ENCODE results near the gene TRIM6.
A peak's percentile ranks its signal among the peaks of the same experiment; 100 is the strongest.
"Not testable (repeated sequence)": the region's sequence is repeated elsewhere in the genome, so short reads cannot be mapped to it uniquely, and the experiment has no call there.

Gene TRIM6, protein sequence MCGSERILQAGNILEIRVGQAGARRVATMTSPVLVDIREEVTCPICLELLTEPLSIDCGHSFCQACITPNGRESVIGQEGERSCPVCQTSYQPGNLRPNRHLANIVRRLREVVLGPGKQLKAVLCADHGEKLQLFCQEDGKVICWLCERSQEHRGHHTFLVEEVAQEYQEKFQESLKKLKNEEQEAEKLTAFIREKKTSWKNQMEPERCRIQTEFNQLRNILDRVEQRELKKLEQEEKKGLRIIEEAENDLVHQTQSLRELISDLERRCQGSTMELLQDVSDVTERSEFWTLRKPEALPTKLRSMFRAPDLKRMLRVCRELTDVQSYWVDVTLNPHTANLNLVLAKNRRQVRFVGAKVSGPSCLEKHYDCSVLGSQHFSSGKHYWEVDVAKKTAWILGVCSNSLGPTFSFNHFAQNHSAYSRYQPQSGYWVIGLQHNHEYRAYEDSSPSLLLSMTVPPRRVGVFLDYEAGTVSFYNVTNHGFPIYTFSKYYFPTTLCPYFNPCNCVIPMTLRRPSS

DNA sequence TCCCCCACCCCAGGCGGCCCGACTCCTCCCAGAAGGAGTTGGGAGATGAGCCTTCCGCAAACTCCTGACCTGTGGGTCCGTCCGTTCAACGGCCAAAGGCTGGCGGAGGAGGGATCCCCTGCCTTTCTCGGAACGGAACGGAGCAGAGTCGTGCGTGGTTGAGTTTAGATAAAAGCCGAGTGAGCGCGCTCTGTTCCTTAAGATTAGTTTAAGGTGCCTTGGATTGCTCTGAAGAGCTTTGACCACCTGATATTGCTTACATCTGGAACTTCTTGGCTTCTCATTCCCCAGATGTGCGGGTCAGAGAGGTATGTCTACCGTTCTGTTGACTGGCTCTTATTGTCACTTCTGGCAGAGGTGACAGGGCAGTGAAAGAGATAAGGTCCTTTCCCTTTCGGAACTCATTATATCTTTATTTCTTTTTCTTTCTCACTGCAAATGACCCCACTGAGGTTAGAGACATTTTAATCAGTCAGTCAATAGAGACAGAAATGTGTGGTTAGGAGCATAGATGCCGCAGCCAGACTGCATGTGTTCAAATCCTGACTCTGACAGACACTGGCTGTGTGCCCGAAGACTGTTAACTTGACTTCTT is at the start of gene TRIM6:
TSS of gene TRIM6 (plus strand) at position 31 of the 595 bp plus-strand sequence. CDS start at position 292, 261 bp downstream.
- peak; percentile 92 for DNase-seq

DNA sequence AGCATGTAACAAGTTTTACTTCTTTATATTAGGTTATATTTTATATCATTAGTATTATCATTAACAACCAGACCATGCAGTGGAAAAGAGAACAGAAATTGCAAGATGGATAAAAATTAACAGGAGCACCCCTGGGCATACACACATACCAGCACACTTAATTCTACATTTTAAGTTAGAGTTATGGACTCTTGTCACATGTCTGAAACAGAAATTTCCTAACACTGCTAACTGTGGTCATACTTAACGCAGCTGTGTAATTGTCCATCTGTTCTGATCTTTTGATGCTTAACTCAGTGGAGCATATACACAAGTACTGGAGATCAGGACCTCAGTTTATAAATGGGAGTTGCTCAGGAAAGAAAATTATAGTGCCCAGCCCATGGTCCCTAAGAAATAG is 48.5 kb upstream of the TRIM6 start:
- no peak for DNase-seq

DNA sequence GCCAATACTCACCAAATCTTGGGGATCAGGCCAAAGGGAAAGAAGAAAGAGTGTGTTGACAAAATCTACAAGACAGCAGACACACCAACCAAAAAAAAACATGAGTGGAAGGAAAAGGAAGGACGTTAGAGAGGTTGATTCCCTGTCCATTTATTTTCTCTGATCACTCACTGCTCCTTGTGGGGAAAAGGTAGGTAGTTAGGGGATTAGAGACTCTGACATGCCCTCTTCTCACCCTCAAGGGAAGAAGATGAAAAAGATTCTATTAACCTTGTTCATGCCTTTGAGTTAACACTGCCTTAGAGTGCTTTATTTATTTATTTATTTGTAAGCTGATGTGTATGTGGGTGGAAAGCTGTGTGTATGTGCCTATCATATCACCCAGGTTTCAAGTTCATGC is 48.0 kb upstream of the TRIM6 start, which contains the start of gene OR52H1:
TSS of gene OR52H1 (minus strand) at position 101 of the 400 bp plus-strand sequence. CDS start 3,035 bp downstream, outside the sequence.
- no peak for DNase-seq

DNA sequence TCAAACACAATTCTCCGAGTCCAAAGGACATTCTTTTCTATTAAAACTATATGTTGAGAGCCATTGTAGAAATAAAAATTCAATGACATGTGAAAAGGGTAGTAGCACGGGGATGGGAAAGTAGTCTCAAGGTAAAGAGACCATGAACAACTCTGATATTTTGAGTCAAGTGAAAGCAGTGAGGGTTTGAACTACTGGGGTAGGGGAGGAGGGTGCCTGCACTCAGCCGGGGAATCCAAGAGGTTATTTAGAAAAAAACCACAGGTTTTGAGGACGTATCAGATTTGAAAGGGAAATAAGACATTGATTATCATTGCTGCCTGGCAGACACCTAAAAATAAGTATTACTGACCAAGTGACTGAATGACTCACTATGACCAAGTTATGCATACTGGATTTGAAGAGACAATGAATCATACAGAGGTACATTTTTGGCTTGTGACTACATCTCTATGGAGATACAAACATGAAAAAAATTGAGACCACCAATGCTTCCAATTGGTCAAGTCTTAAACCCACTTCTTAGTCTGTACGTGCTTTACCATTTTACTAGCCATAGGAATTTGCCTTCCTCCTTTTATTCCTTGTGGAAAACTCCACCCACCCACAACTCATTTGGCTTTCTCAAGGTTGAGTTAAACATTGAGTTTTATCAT is 45.9 kb upstream of the TRIM6 start:
- DNase-seq: no peak

DNA sequence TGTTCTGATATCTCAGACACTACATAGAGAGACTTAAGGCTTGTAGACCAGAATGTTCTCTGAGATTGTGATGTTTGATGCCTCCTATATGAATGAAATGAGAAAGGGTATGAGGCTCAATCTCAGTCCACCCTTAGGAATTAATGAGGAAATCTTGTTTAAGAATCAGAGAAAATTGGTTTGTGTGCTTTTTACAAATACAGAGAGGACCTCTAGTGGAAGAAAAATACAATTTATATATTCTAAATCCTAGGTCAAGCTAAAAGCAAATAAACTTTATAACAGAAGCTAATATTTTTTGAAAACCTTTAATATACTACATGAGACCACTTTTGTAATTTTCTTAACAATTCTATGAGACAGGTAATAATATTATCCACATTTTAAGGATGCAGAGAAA is 43.1 kb upstream of the TRIM6 start:
- no peak for DNase-seq

DNA sequence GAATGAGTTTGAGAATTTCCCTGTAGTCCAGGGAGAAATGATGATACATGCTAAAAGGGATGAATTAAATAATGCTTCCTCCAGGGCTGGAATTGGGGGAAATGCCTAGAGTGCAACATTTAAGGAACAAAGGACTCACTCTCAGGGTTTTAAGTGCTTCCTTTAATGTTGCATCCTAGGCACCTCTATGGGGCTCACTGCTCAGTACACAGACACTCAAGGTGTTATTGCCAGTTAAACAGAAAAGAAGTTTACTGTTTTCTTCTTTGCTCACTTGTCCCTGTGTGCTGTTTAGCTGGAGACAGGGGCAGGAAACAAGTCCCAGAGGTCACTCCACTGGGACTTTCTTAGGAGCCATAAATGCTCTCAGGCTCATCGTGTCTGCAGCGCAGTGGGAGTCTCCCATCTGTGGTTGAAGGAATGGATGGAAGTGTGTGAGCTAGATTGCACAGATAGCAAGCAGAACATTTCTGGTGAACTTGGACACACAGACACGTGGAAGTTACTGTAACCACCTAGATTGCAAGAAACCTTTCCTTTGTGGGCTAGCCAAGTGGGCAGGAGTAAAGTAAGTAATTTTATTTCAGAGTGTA is 39.7 kb upstream of the TRIM6 start:
- DNase-seq: no peak

DNA sequence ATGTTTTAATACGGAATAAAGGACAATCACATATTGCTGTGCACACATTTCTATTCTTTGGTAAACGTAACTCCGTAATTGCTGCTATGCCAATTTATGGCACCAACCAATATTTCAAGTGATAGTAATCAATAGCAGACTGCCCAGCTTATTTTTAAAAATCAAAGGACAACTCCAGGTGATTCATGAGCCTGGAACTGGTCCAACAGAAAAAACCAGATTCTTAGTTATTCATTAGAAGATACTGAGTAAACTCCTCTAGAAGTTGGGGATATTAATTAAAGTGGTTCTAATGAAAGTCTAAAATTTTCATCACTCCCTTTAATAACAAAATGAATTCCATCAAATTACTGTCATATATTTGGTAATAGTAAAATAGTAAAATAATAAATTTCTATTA is 38.7 kb upstream of the TRIM6 start:
- no peak for DNase-seq

DNA sequence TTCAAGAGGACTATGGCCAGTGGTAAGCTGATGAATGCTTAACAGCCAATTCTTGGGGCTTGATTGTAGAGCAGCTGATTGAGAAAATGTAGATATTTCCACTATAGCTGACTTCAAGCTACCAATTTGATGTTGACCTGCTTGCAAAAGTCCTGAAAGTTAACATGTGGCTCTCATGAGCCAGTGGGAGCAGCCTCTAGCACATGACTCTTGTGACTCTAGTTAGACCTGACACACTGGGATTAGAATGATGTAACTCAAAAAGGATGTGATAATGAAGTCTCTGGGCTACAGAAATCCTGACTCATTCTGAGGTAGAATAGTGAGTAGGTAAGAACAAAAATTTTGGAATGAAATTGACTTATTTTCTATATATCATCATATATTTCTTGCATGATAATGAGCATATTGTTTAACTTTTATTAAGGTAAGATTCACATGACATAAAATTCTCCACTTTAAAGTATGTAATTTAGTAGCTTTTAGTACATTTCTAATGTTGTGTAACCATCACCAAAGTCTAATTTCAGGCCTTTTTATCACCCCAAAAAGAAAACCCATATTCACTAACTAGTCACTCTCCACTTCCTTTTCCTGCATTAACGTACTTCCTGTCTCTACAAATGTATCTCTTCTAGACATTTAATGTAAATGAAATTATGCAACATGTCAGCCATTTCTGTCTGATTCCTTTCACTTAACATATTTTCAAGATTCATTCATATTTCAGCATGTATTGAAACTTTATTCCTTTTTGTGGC is 32.0 kb upstream of the TRIM6 start:
- DNase-seq: no peak

DNA sequence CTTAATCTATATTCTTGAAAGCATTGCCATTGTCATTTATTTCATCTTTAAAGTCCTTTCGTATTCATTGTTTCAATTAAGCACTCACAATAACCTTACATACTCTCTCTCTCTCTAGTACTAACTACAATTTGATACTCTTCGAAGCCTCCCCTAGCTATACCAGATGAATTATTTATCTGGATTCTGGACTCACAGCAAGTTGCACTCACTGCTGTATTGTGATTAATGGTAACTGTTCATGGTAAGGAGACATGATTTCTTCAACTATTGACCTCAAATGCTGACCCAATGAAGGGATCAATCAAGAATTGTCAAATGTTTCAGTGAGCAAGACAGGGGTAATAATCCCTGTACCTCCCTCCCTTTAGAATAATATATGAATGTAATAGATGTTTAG is 21.8 kb upstream of the TRIM6 start:
- DNase-seq: no peak

DNA sequence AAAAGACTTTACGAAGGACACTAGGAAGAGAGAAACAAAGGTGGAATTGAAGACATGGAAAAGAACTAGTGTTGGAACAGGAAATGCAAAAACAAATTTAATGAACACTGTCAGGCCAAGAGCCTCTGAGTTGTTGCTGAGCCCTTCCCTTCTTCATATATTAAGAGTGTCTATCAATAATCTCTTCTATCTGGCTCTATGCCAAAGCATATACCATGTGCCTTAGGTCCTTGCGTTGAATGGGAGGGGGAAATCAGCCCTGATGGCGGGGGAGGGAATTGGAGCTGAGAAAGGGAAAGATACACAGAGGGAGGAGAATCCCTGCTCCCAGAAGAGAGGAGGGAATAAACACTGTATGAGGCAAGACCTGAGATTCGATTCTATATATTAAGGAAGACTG is 21.3 kb upstream of the TRIM6 start:
- no peak for DNase-seq

DNA sequence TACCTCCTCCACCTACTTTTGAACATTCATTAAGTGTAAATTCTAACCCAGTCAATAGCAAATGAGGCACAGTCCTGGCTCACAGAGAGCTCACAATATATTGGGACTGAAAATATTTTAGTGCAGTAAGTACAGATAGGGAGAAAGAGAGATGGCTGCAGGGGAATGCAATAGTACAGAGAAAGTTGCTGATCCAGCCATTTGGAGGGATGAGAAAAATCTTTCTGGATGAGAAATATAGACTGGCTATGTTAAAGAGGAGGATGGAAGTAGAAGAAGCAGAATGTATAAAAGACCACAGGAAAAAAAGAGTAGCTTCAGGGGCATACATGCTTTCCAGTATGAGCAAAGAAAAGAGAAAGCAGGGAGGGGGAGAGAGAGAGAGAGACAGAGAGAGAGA is 19.3 kb upstream of the TRIM6 start:
- no peak for DNase-seq

DNA sequence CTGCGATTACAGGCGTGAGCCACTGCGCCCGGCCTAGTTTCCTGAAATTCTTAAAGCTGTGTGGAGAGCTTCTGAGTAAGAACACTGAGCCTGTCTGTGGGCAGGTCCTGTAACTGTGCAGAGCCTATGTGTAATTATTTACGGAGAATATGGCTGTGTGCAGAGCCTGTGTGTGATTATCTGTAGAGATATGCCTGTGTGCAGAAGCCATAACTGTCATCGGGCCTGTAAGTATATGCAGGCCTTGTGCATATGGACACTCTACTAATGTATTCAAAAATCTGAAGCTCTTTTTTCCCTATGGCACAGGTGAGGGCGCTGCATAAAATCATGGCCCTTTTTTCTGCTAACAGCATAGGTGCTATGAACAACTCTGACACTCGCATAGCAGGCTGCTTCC is 15.9 kb upstream of the TRIM6 start, which contains the start of gene OR52B6:
TSS of gene OR52B6 (plus strand) at position 301 of the 400 bp plus-strand sequence. CDS start at position 301, 0 bp downstream.
- no peak for DNase-seq

DNA sequence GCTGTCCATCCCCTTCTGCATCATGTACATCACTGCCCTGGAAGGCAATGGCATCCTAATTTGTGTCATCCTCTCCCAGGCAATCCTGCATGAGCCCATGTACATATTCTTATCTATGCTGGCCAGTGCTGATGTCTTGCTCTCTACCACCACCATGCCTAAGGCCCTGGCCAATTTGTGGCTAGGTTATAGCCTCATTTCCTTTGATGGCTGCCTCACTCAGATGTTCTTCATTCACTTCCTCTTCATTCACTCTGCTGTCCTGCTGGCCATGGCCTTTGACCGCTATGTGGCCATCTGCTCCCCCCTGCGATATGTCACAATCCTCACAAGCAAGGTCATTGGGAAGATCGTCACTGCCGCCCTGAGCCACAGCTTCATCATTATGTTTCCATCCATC is 15.4 kb upstream of the TRIM6 start:
- peak; percentile 28 for DNase-seq

DNA sequence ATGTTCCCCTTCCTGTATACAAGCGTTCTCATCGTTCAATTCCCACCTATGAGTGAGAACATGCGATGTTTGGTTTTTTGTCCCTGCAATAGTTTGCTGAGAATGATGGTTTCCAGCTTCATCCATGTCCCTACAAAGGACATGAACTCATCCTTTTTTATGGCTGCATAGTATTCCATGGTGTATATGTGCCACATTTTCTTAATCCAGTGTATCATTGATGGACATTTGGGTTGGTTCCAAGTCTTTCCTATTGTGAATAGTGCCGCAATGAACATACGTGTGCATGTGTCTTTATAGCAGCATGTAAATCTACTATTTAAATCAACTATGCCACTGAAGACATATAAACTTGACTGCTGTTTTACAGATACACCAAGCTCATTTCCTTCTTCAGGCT is 12.0 kb upstream of the TRIM6 start:
- not testable (repeated sequence) for DNase-seq

DNA sequence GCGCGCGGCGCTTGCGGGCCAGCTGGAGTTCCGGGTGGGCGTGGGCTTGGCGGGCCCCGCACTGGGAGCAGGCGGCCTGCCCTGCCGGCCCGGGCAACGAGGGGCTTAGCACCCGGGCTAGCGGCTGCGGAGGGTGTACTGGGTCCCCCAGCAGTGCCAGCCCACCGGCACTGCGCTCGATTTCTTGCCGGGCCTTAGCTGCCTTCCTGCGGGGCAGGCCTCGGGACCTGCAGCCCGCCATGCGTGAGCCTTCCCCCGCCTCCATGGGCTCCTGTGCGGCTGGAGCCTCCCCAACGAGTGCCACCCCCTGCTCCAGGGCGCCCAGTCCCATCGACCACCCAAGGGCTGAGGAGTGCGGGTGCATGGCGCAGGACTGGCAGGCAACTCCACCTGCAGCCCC is 6.5 kb upstream of the TRIM6 start:
- not testable (repeated sequence) for DNase-seq

DNA sequence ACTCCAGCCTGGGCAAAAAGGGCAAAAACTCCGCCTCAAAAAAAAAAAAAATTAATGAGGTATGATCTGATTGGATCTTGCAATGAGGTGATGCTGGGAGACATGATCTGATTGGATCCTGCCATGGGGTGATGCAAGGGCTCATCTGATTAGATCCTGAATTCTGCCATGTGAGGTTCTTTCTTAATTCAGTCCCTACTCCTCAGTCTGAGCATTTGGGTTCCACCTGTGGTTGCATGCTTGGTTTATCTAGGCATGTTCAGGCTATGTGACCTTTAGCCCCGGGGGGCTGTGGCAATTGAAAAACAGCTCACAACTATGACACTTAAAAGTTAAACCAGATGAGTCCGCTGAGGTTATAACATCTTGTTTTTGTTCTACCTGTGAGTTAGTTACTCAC is 4.8 kb upstream of the TRIM6 start:
- no peak for DNase-seq

DNA sequence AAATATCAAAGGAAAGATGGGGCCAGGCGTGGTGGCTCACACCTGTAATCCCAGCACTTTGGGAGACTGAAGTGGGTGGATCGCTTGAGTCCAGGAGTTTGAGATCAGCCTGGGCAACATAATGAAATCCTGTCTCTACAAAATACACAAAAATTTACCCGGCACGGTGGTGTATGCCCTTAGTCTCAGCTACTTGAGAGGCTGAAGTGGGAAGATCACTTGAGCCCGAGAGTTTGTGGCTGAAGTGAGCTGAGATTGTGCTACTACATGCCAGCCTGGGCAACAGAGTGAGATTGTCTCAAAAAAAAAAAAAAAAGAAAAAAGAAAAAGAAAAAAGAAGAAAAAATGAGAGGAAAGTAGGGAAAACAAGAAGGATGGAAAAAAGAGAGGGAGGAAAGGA is 3.8 kb upstream of the TRIM6 start:
- DNase-seq: no peak

DNA sequence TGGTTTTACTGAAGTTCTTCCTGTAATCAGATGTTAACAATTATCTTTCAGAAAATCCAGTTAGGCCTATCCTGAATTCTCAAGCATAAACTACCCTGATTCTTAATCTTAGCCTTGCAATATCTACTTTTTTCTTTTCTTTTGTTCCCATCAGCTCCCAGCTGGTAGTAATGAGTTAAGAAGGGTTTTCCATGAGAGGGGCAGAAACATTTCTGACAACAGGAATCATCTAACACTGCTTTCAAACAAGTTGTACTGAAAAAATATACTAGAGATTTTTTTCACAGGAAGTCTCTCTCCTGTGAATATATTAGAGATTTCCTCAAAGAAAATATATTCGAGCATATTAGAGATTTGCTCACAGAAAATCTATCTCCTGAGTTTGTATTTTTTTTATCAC is 3.3 kb upstream of the TRIM6 start:
- no peak for DNase-seq

DNA sequence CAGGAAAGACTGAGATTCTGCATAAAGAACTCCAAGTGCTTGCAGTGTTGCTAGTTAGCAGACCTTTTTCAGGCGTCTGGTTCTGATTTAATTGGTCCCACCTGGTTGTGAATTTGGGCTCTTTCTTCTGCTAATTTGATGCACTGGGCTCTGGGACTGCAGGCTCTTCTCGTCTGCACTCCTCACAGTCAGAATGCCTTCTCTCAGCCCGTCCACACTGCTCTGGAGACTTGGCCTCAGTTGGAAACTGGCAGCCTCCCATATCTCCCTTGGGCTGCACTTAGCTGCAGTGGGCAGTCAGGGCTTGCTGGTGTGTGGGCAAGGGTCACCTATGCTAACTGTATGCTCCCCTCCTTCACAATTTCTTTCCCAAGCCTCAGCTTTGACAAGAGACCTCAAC is 1.5 kb downstream of the TRIM6 start:
- DNase-seq: no peak

DNA sequence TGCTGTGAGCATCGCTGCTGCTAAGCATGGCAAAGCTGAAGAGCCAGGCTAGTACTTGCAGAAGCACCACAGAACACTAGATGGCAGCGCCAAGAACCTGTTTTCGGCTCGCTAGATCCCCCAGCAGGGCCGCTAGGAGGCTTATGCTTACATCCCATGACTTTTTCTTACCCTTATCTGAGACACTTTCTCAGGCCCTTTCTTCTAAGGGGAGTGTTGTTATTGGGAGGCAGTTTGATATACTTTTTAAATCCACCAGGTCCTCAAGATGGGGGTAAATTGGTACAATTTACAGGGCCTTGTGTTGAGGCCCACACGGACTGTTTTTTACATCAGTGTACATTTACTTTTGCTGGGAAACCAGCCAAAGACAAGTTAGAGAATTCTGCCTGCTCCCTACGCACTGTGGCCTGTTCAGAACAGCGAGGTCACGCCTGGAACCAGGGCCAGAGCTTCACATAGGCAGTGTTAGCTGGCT is 4.0 kb downstream of the TRIM6 start:
- peak; percentile 93 for DNase-seq

DNA sequence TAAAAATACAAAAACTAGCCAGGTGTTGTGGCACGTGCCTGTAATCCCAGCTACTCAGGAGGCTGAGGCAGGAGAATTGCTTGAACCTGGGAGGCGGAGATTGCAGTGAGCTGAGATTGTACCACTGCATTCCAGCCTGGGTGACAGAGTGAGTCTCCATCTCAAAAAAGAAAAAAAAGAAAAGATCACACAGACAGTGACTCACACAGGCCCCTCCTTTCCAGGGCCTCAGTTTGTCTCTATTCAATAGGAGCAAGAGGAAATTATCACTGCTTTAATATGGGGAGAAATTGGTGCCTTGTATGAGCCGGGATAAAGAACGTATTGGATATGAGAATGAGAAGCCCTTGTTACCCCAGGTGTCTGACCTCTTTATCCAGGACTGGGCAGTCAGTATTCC is 6.4 kb downstream of the TRIM6 start:
- not testable (repeated sequence) for DNase-seq

DNA sequence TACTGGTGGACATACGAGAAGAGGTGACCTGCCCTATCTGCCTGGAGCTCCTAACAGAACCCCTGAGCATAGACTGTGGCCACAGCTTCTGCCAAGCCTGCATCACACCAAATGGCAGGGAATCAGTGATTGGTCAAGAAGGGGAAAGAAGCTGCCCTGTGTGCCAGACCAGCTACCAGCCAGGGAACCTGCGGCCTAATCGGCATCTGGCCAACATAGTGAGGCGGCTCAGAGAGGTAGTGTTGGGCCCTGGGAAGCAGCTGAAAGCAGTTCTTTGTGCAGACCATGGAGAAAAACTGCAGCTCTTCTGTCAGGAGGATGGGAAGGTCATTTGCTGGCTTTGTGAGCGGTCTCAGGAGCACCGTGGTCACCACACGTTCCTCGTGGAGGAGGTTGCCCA is 6.9 kb downstream of the TRIM6 start:
- no peak for DNase-seq
